GM12875 (cell line): ENCODE measurements around the gene AK5.

ENCODE experiments used
- H3K4me3 ChIP-seq: one replicate; pipeline ENCODE4 v1.5.1; 2011; ENCODE audit warnings: low read depth, low read length, control low read depth
- CTCF ChIP-seq: IDR thresholded peaks from 2 replicates; pipeline ENCODE4 v1.5.1; 2011; ENCODE audit warnings: low read depth, mild to moderate bottlenecking, control low read depth, inconsistent platforms, low read length, moderate library complexity, borderline replicate concordance; ENCODE audit not compliant: insufficient read depth

AK5 gene

GRCh38 chr1:77349275-77349674, 67.5 kb downstream of the AK5 start:
- no peak for TF ChIP-seq CTCF
- no peak overlapping the region for H3K4me3 ChIP-seq

DNA sequence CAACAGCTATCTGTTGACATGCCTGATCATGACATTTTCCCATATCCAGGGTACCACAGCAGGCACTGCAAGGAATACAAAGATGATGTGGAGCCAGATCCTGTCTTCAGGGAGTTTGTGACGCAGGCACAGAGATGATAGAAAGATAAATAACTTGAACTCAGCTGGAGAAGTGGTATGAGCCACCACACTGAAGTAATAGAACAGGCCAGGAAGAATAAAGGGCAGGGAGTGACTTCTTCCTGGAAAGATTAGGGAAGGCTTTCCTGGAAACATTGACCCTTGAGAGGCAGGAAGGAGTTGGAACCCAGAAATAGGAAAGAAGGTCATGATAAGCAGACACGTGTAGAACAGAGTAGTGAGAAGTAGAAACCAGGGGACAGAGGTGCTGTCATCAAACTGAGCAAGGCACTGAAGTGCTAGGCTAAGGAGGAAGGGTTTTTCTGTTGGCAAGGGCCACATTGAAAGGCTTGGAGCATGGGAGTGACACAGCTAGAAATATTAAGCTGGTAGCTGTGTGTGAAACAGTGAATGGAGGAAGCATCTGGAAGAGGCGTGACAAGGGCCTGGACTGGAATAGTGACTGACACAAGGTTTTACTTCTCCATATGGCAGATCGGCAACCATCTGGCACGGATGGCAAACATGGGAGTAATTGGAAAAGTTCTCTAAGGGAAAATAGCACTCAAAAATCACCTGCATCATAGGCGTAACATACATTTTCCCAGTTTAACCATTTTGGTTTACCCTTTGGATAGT, 68.4 kb downstream of the AK5 start:
- no peak overlapping the region for H3K4me3 ChIP-seq
- no peak for TF ChIP-seq CTCF

DNA sequence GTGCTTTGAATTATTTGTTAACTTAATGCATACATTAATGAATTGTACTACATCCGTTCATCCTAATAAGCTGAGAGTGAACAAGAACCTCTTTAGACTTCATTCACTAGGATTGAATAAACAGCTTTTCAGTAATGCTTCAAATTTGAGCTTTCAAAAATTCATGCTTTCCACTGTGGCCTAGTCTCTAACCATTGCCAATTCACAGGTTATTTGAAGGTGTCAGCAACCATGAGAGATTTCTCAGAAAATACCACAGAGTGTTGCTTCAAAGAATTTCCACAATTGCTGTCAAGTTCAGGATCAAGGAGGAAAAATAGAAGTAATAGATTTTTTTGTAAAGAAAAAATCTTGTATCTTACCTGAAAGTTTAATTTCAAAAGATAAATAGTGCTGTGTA, 72.7 kb downstream of the AK5 start:
- H3K4me3 ChIP-seq = no peak overlapping the region
- TF ChIP-seq CTCF = no peak

GRCh38 chr1:77355010-77355409, 73.2 kb downstream of the AK5 start:
- TF ChIP-seq CTCF = no peak
- H3K4me3 ChIP-seq = no peak overlapping the region

DNA sequence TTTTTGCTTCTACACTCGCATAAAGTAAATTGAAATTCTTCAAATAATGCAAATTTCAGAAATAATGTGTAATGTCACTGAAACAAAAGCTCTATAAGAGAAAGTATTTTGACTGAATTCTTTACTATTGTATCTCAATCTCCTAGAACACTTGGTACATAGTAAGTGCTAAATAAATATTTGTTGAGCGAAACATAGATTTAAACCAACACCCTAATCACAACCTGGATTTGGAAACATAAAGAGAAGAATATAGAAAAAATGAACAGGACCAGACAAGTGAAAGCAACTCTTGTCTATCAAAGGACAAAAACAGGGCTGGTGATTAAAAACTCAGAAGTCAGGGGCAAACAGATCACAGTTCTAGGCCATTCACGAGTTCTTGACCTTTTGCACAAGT, 74.3 kb downstream of the AK5 start:
- H3K4me3 ChIP-seq = no peak overlapping the region
- TF ChIP-seq CTCF = no peak

- H3K4me3 ChIP-seq = no peak overlapping the region
- TF ChIP-seq CTCF = no peak
These were observed 78.4 kb downstream of the AK5 start for GRCh38 chr1:77360256-77360655.

GRCh38 chr1:77361621-77362020, 79.8 kb downstream of the AK5 start:
- TF ChIP-seq CTCF = no peak
- no peak overlapping the region for H3K4me3 ChIP-seq
